HepG2 (cell line): Measurements from ENCODE around the gene ST8SIA3. TPM values are rescaled to one million over a fixed set of nuclear protein-coding genes. Genes with fewer than 3 reads are reported as not detected.

Experiments used
- ATAC-seq: fragments of 200-7000 bp; cut with Tn5 transposase; 3 replicates; pipeline ENCODE4 v1.9.1; 2020; ENCODE audit warnings: mild to moderate bottlenecking, moderate library complexity
- BruUV-seq: library from RNA; stranded (reverse); fragments of 400-500 nt; replicated peaks from 2 replicates; lab custom pipeline; 2021; lab: Mats Ljungman, UMichigan
- CTCF ChIA-PET: fragments of 300-600 bp; formaldehyde crosslinking; extraction: SDS; loops from one replicate; lab custom pipeline; 2021; ENCODE audit warnings: low total read pairs, inconsistent platforms, low intra/inter-chr PET ratio; lab: Yijun Ruan, JAX
- POLR2A ChIA-PET: fragments of 350-600 bp; sonication (Branson Sonifier 250); formaldehyde crosslinking; loops from one replicate; lab custom pipeline; 2020; ENCODE audit warnings: antibody characterized with exemption, inconsistent platforms; lab: Yijun Ruan, JAX
- DNase-seq: peaks from one replicate; pipeline ENCODE4 v3.0.0-alpha.2; 2015; ENCODE audit warnings: low spot score
- FAIRE-seq: peaks from 3 replicates; lab custom pipeline; 2011; peaks lifted over from hg19 to GRCh38; lab: Jason Lieb, UNC
- H2AFZ ChIP-seq: one replicate; pipeline ENCODE4 v1.6.1; 2011; ENCODE audit warnings: low read length, inconsistent platforms
- H3K27ac ChIP-seq: fragments of 300-600 bp; 3 replicates; pipeline ENCODE4 v1.8.0; 2011; ENCODE audit warnings: mixed run types, mild to moderate bottlenecking, mixed read lengths, low read length, inconsistent platforms; ENCODE audit not compliant: insufficient read depth; ENCODE audit errors: extremely low read length
- H3K27me3 ChIP-seq, 2 experiments: fragments of 200-600 bp in 1 of 2; 2 replicates in 1 of 2; 3 replicates in 1 of 2; pipeline versions ENCODE4 v1.6.0 to v1.8.0; 2011; ENCODE audit warnings: low read length in 2 of 2, mild to moderate bottlenecking in 2 of 2, moderate library complexity in 2 of 2, inconsistent platforms in 1 of 2; ENCODE audit not compliant: insufficient read depth in 2 of 2, control insufficient read depth in 1 of 2
- H3K36me3 ChIP-seq, 2 experiments: fragments of 200-600 bp in 1 of 2; replicated peaks in 1 of 2; 2 replicates in 1 of 2; 3 replicates in 1 of 2; pipeline versions ENCODE4 v1.5.1 to v1.8.0; 2011; ENCODE audit warnings: low read length in 2 of 2, inconsistent platforms in 1 of 2; ENCODE audit not compliant: insufficient read depth in 2 of 2, control insufficient read depth in 1 of 2
- H3K4me1 ChIP-seq: 2 replicates; pipeline ENCODE4 v1.5.1; 2012; ENCODE audit warnings: low read length, inconsistent platforms; ENCODE audit not compliant: insufficient read depth
- H3K4me2 ChIP-seq: 2 replicates; pipeline ENCODE4 v1.6.0; 2011; ENCODE audit warnings: low read depth, low read length, inconsistent platforms
- H3K4me3 ChIP-seq, 3 experiments: fragments of 200-600 bp in 1 of 3; sonication (generic), shearing (Covaris generic) in 1 of 3; replicated peaks in 1 of 3; 2 replicates each; pipeline ENCODE4 v1.5.1; 2011 to 2016; ENCODE audit warnings: low read length in 3 of 3, inconsistent platforms in 2 of 3, low read depth in 2 of 3, mild to moderate bottlenecking in 2 of 3, control low read depth in 1 of 3, mixed read lengths in 1 of 3; ENCODE audit not compliant: insufficient read depth in 1 of 3
- H3K79me2 ChIP-seq: one replicate; pipeline ENCODE4 v1.6.1; 2011; ENCODE audit warnings: low read length, inconsistent platforms; ENCODE audit not compliant: insufficient read depth
- H3K9ac ChIP-seq: 2 replicates; pipeline ENCODE4 v1.6.0; 2011; ENCODE audit warnings: mild to moderate bottlenecking, low read depth, low read length, inconsistent platforms; ENCODE audit not compliant: insufficient read depth
- H3K9me3 ChIP-seq: 2 replicates; pipeline ENCODE4 v1.5.1; 2012; ENCODE audit warnings: mild to moderate bottlenecking, low read length
- H4K20me1 ChIP-seq: 2 replicates; pipeline ENCODE4 v1.6.0; 2011; ENCODE audit warnings: inconsistent platforms, mild to moderate bottlenecking, low read length, moderate library complexity; ENCODE audit not compliant: insufficient read depth
- FOXC1 ChIP-seq: sonication (generic); formaldehyde crosslinking; IDR thresholded peaks from 2 replicates; pipeline ENCODE4 v1.8.0; 2022; ENCODE audit warnings: mild to moderate bottlenecking, missing genetic modification reagents, borderline replicate concordance
- IRF1 ChIP-seq: sonication (generic); formaldehyde crosslinking; IDR thresholded peaks from 2 replicates; pipeline ENCODE4 v1.4.0; 2020; ENCODE audit warnings: low read depth, mild to moderate bottlenecking, missing genetic modification reagents
- MAFF ChIP-seq: IDR thresholded peaks from 2 replicates; pipeline ENCODE4 v1.6.1; 2011; ENCODE audit warnings: low read depth, low read length, improper control_type of control experiment
- MIER2 ChIP-seq: IDR thresholded peaks from 2 replicates; pipeline ENCODE4 v1.6.1; 2016; ENCODE audit warnings: missing biosample characterization, missing genetic modification reagents
- MXD1 ChIP-seq: sonication (generic); formaldehyde crosslinking; IDR thresholded peaks from 2 replicates; pipeline ENCODE4 v1.4.0; 2020; ENCODE audit warnings: mild to moderate bottlenecking, missing genetic modification reagents
- ZNF432 ChIP-seq: sonication (generic); formaldehyde crosslinking; IDR thresholded peaks from 2 replicates; pipeline ENCODE4 v1.5.0; 2020; ENCODE audit warnings: missing genetic modification reagents, mild to moderate bottlenecking, borderline replicate concordance
- ZNF672 ChIP-seq: sonication (generic); formaldehyde crosslinking; IDR thresholded peaks from 2 replicates; pipeline ENCODE4 v1.8.1; 2022; ENCODE audit warnings: missing genetic modification reagents
- in situ Hi-C: cut with HindIII; loops from 2 replicates; pipeline ENCODE4 v1.10.0; 2017; ENCODE audit warnings: low pct_unique_long_range_greater_than_20kb; ENCODE audit not compliant: extremely low pct_ligation_motif_present
- intact Hi-C: fragments of 100-400 bp; cut with micrococcal nuclease; formaldehyde crosslinking; loops from one replicate; pipeline ENCODE4 v1.10.0; 2022; ENCODE audit not compliant: unreplicated experiment
- polyA plus RNA-seq, 8 experiments: library from polyadenylated mRNA; depleted of rRNA in 3 of 8; stranded (reverse) in 7 of 8; unstranded in 1 of 8; fragments of >200 nt; fragmentation: Illumina TruSeq in 4 of 8; extraction: Trizol in 4 of 8; gene quantifications; 2 replicates each; pipeline versions ENCODE4 v1.2.1 to v1.2.3, GENCODE V29; 2011 to 2016; ENCODE audit warnings: low read depth in 4 of 8, missing spikeins in 1 of 8, mixed read lengths in 1 of 8; ENCODE audit not compliant: insufficient read depth in 1 of 8
- total RNA-seq, 5 experiments: library from RNA; depleted of rRNA; stranded (reverse); fragments of >200 nt; fragmentation: Illumina TruSeq; extraction: Trizol; gene quantifications; 2 replicates each; pipeline ENCODE4 v1.2.3, GENCODE V29; 2016; ENCODE audit warnings: low read depth in 1 of 5
- TF ChIP-seq, protein P1 (sequence below): sonication (generic); IDR thresholded peaks from 2 replicates; pipeline ENCODE4 v1.6.1; 2016; ENCODE audit warnings: low read depth, borderline replicate concordance
- TF ChIP-seq, protein P2 (sequence below): sonication (generic); formaldehyde crosslinking; IDR thresholded peaks from 2 replicates; pipeline ENCODE4 v1.4.0; 2020; ENCODE audit warnings: missing genetic modification reagents
- TF ChIP-seq, protein P3 (sequence below), 2 experiments: IDR thresholded peaks; 2 replicates each; pipeline ENCODE4 v1.6.1; 2011 to 2012; ENCODE audit warnings: low read length in 2 of 2, borderline replicate concordance in 1 of 2, low read depth in 1 of 2, mild to moderate bottlenecking in 1 of 2, moderate library complexity in 1 of 2

Gene ST8SIA3
- total and polyA plus RNA-seq, 2 of the 13 experiments (the other 11 are each of a cell fraction or from before 2014, with no cell fraction given): not detected

GRCh38 chr18:57404345-57404744, 52.0 kb downstream of the ST8SIA3 start:
- in situ Hi-C loops: no loop called here
- Histone ChIP-seq H3K27ac (no peak overlapping the region), H3K4me1 (no peaks in the 10 kb centered on the region), H3K27me3 (no peaks in the 10 kb centered on the region), H3K79me2 (no peaks in the 10 kb centered on the region), H3K4me3 (no peak overlapping the region), H3K9me3 (no peaks in the 10 kb centered on the region), H2AFZ (no peak overlapping the region), H3K36me3 (no peaks in the 10 kb centered on the region), H4K20me1 (no peaks in the 10 kb centered on the region), H3K4me2 (no peak overlapping the region), H3K9ac (no peak overlapping the region)
- FAIRE-seq: no peak
- BruUV-seq: no TSS peak
- ChIA-PET POLR2A (no interaction called here), CTCF (no interaction called here)
- intact Hi-C loops: no loop called here
- no peak for ATAC-seq
- no peak for DNase-seq
- TF ChIP-seq ZNF672 (CRISPR knock-in tag) (no peak), MAFF (no peak), FOXC1 (CRISPR knock-in tag) (no peak), ZNF432 (CRISPR knock-in tag) (no peak), MIER2 (CRISPR knock-in tag) (peak; percentile 57; the same call in 1 of the 2 replicates), IRF1 (CRISPR knock-in tag) (no peak), MXD1 (no peak)
- TF ChIP-seq, protein P1, sequence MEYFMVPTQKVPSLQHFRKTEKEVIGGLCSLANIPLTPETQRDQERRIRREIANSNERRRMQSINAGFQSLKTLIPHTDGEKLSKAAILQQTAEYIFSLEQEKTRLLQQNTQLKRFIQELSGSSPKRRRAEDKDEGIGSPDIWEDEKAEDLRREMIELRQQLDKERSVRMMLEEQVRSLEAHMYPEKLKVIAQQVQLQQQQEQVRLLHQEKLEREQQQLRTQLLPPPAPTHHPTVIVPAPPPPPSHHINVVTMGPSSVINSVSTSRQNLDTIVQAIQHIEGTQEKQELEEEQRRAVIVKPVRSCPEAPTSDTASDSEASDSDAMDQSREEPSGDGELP: peak; percentile 51; the same call in 1 of the 2 replicates
- TF ChIP-seq, protein P2, sequence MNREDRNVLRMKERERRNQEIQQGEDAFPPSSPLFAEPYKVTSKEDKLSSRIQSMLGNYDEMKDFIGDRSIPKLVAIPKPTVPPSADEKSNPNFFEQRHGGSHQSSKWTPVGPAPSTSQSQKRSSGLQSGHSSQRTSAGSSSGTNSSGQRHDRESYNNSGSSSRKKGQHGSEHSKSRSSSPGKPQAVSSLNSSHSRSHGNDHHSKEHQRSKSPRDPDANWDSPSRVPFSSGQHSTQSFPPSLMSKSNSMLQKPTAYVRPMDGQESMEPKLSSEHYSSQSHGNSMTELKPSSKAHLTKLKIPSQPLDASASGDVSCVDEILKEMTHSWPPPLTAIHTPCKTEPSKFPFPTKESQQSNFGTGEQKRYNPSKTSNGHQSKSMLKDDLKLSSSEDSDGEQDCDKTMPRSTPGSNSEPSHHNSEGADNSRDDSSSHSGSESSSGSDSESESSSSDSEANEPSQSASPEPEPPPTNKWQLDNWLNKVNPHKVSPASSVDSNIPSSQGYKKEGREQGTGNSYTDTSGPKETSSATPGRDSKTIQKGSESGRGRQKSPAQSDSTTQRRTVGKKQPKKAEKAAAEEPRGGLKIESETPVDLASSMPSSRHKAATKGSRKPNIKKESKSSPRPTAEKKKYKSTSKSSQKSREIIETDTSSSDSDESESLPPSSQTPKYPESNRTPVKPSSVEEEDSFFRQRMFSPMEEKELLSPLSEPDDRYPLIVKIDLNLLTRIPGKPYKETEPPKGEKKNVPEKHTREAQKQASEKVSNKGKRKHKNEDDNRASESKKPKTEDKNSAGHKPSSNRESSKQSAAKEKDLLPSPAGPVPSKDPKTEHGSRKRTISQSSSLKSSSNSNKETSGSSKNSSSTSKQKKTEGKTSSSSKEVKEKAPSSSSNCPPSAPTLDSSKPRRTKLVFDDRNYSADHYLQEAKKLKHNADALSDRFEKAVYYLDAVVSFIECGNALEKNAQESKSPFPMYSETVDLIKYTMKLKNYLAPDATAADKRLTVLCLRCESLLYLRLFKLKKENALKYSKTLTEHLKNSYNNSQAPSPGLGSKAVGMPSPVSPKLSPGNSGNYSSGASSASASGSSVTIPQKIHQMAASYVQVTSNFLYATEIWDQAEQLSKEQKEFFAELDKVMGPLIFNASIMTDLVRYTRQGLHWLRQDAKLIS: no peak
- TF ChIP-seq, protein P3, sequence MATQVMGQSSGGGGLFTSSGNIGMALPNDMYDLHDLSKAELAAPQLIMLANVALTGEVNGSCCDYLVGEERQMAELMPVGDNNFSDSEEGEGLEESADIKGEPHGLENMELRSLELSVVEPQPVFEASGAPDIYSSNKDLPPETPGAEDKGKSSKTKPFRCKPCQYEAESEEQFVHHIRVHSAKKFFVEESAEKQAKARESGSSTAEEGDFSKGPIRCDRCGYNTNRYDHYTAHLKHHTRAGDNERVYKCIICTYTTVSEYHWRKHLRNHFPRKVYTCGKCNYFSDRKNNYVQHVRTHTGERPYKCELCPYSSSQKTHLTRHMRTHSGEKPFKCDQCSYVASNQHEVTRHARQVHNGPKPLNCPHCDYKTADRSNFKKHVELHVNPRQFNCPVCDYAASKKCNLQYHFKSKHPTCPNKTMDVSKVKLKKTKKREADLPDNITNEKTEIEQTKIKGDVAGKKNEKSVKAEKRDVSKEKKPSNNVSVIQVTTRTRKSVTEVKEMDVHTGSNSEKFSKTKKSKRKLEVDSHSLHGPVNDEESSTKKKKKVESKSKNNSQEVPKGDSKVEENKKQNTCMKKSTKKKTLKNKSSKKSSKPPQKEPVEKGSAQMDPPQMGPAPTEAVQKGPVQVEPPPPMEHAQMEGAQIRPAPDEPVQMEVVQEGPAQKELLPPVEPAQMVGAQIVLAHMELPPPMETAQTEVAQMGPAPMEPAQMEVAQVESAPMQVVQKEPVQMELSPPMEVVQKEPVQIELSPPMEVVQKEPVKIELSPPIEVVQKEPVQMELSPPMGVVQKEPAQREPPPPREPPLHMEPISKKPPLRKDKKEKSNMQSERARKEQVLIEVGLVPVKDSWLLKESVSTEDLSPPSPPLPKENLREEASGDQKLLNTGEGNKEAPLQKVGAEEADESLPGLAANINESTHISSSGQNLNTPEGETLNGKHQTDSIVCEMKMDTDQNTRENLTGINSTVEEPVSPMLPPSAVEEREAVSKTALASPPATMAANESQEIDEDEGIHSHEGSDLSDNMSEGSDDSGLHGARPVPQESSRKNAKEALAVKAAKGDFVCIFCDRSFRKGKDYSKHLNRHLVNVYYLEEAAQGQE (IDR thresholded peaks at IDR 0.05; ENCODE audit: borderline replicate concordance in 1 of 2, low read depth in 1 of 2, low read length in 2 of 2): peak; percentile 24 to 86
